ENCODE data around the gene CCNG1. TPM values are rescaled to one million over a fixed set of nuclear protein-coding genes. Genes with fewer than 3 reads are reported as not detected.
"Not testable (repeated sequence)": the region's sequence is repeated elsewhere in the genome, so short reads cannot be mapped to it uniquely, and the experiment has no call there.

Gene CCNG1
- total RNA-seq, 3 donors from 2014 or later (not counting 1 experiment from before 2014, with no cell fraction given) = 71.7 to 100 (median 78.7) TPM

DNA sequence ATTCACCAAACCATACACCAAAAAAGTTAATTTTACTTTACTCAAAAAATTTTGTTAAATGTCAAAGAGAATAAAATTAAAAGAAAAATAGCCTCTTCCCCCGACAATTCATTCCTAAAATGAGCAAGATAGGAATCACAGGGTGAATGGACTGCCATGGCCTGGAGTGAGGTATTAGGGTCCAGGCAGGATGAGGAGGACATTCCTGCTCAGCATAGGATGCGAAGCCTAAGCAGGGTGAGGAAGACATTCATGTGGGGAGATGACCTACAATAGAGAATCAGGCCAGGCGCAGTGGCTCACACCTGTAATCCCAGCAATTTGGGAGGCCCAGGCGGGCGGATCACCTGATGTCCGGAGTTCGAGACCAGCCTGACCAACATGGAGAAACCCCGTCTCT, 14.1 kb downstream of the CCNG1 start:
- Histone ChIP-seq H3K9me3 (ENCODE audit: control insufficient read depth, insufficient read depth, low read length) (no peaks in the 10 kb centered on the region), H3K27ac (ENCODE audit: low read length) (no peak overlapping the region), H3K4me3 (ENCODE audit: low read length) (no peak overlapping the region), H3K36me3 (ENCODE audit: control insufficient read depth, insufficient read depth, low read length) (peaks cover 43% of the 10 kb centered on the region), H3K4me1 (ENCODE audit: control insufficient read depth, insufficient read depth, low read length) (no peaks in the 10 kb centered on the region), H3K27me3 (ENCODE audit: control insufficient read depth, insufficient read depth, low read length) (no peaks in the 10 kb centered on the region)
- peaks cover 24% of the 10 kb centered on the region for H3K36me3 Mint-ChIP-seq
- ATAC-seq (no peak), DNase-seq (no peak)
- intact Hi-C loops (cut with micrococcal nuclease) = no loop called here
- H3K27me3 Mint-ChIP-seq (ENCODE audit: low read depth in 2 of 2) = no peaks in the 10 kb centered on the region
- no peaks in the 10 kb centered on the region for H3K9me3 Mint-ChIP-seq
- TF ChIP-seq, protein P1, sequence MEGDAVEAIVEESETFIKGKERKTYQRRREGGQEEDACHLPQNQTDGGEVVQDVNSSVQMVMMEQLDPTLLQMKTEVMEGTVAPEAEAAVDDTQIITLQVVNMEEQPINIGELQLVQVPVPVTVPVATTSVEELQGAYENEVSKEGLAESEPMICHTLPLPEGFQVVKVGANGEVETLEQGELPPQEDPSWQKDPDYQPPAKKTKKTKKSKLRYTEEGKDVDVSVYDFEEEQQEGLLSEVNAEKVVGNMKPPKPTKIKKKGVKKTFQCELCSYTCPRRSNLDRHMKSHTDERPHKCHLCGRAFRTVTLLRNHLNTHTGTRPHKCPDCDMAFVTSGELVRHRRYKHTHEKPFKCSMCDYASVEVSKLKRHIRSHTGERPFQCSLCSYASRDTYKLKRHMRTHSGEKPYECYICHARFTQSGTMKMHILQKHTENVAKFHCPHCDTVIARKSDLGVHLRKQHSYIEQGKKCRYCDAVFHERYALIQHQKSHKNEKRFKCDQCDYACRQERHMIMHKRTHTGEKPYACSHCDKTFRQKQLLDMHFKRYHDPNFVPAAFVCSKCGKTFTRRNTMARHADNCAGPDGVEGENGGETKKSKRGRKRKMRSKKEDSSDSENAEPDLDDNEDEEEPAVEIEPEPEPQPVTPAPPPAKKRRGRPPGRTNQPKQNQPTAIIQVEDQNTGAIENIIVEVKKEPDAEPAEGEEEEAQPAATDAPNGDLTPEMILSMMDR (IDR thresholded peaks at IDR 0.05) = no peak
- H3K27ac Mint-ChIP-seq = no peak overlapping the region
- H3K4me1 Mint-ChIP-seq = peaks cover 5% of the 10 kb centered on the region in 2 donors
- H3K4me3 Mint-ChIP-seq = no peak overlapping the region
- WGBS (ENCODE audit: insufficient coverage) = 96% methylated on average over 7 of the region's 8 CpGs

GRCh38 chr5:163453705-163454104, 16.3 kb downstream of the CCNG1 start:
- peaks cover under 1 to 6% of the 10 kb centered on the region in 2 donors for H3K4me1 Mint-ChIP-seq
- Histone ChIP-seq H3K4me3 (ENCODE audit: low read length) (no peak overlapping the region), H3K27ac (ENCODE audit: low read length) (no peak overlapping the region), H3K9me3 (ENCODE audit: control insufficient read depth, insufficient read depth, low read length) (no peaks in the 10 kb centered on the region), H3K4me1 (ENCODE audit: control insufficient read depth, insufficient read depth, low read length) (peaks cover 5% of the 10 kb centered on the region), H3K27me3 (ENCODE audit: control insufficient read depth, insufficient read depth, low read length) (no peaks in the 10 kb centered on the region), H3K36me3 (ENCODE audit: control insufficient read depth, insufficient read depth, low read length) (peaks cover 22% of the 10 kb centered on the region)
- H3K9me3 Mint-ChIP-seq = no peaks in the 10 kb centered on the region
- intact Hi-C loops (cut with micrococcal nuclease) = no loop called here
- ATAC-seq (no peak), DNase-seq (no peak)
- WGBS (ENCODE audit: insufficient coverage) = 100% methylated on average over 1 of the region's 1 CpG
- H3K27ac Mint-ChIP-seq = no peak overlapping the region
- peaks cover 7% of the 10 kb centered on the region for H3K36me3 Mint-ChIP-seq
- no peak overlapping the region for H3K4me3 Mint-ChIP-seq
- TF ChIP-seq, protein P1 (IDR thresholded peaks at IDR 0.05) = no peak
- H3K27me3 Mint-ChIP-seq (ENCODE audit: low read depth in 2 of 2) = no peaks in the 10 kb centered on the region

DNA sequence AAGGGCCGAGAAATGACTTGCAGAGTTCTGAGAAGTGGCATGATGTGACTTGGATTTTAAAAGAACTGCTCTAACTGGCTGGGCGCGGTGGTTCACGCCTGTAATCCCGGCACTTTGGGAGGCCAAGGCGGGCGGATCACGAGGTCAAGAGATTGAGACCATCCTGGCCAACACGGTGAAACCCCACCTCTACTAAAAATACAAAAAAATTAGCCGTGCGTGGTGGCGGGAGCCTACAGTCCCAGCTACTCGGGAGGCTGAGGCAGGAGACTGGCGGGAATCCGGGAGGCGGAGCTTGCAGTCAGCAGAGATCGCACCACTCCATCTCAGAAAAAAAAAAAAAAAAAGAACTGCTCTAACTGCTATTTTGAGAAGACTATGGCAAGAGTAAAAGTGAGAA, 18.0 kb downstream of the CCNG1 start:
- intact Hi-C loops (cut with micrococcal nuclease); H3K36me3 Mint-ChIP-seq; H3K27me3 ChIP-seq (ENCODE audit: control insufficient read depth, insufficient read depth, low read length); H3K4me3 ChIP-seq (ENCODE audit: low read length); DNase-seq; H3K4me1 ChIP-seq (ENCODE audit: control insufficient read depth, insufficient read depth, low read length); H3K27me3 Mint-ChIP-seq (ENCODE audit: low read depth in 2 of 2); H3K27ac ChIP-seq (ENCODE audit: low read length); H3K9me3 Mint-ChIP-seq; H3K9me3 ChIP-seq (ENCODE audit: control insufficient read depth, insufficient read depth, low read length); H3K4me3 Mint-ChIP-seq; H3K27ac Mint-ChIP-seq; ATAC-seq: not testable (repeated sequence)
- H3K4me1 Mint-ChIP-seq = peaks cover 15 to 20% of the 10 kb centered on the region in 2 donors
- peaks cover 22% of the 10 kb centered on the region for H3K36me3 ChIP-seq (ENCODE audit: control insufficient read depth, insufficient read depth, low read length)
- 94% methylated on average over 15 of the region's 17 CpGs for WGBS (ENCODE audit: insufficient coverage)

DNA sequence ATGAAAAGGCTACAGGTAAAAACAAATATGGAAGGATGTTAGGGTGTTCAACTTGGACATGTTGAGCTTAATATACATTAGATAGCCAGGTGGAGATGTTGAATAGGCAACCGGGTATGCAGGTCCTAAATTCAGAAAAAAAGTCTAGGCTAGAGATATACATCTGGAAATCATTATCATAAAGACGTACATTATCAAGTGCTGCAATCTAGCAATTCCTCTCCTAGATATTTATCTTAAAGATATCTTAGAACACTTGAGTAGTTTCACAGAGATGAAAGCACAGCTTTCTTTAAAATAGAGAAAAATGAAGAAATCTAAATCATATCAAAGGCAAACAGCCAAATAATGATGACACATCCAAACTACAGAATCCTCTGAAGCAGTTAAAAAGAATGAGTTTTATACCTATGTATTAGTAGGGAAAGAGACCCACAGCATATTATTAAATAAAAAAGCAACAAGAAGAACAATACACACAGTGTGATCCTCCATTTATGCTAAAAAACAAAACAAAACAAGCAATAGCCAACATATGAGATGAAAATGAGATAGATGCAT, 18.7 kb downstream of the CCNG1 start:
- Mint-ChIP-seq H3K4me3 (peak overlapping the region; percentile 28), H3K27ac (no peak overlapping the region), H3K36me3 (peaks cover 7% of the 10 kb centered on the region), H3K4me1 (peaks cover 15 to 26% of the 10 kb centered on the region in 2 donors), H3K27me3 (ENCODE audit: low read depth in 2 of 2) (no peaks in the 10 kb centered on the region), H3K9me3 (no peaks in the 10 kb centered on the region)
- ATAC-seq (no peak), DNase-seq (no peak)
- intact Hi-C loops (cut with micrococcal nuclease) = no loop called here
- Histone ChIP-seq H3K4me1 (ENCODE audit: control insufficient read depth, insufficient read depth, low read length) (peaks cover 14% of the 10 kb centered on the region), H3K4me3 (ENCODE audit: low read length) (no peak overlapping the region), H3K27me3 (ENCODE audit: control insufficient read depth, insufficient read depth, low read length) (no peaks in the 10 kb centered on the region), H3K27ac (ENCODE audit: low read length) (no peak overlapping the region), H3K9me3 (ENCODE audit: control insufficient read depth, insufficient read depth, low read length) (no peaks in the 10 kb centered on the region), H3K36me3 (ENCODE audit: control insufficient read depth, insufficient read depth, low read length) (peaks cover 20% of the 10 kb centered on the region)
- TF ChIP-seq, protein P1 (IDR thresholded peaks at IDR 0.05) = no peak
- 100% methylated on average over 1 of the region's 2 CpGs for WGBS (ENCODE audit: insufficient coverage)
